Mesothelial cell of epicardium (in vitro differentiated cells): ENCODE data around the gene PLA2G4B. TPM values are rescaled to one million over a fixed set of nuclear protein-coding genes. Genes with fewer than 3 reads are reported as not detected.

Experiments used
- DNase-seq, 2 experiments: peaks; one replicate each; pipeline ENCODE4 v3.0.0; 2021; ENCODE audit warnings: low spot score in 2 of 2; ENCODE audit not compliant: unreplicated experiment in 2 of 2
- H3K27ac Mint-ChIP-seq: 2 replicates; pipeline ENCODE4 v1.8.0; 2021; ENCODE audit warnings: mixed read lengths
- H3K27me3 Mint-ChIP-seq: 2 replicates; pipeline ENCODE4 v1.8.0; 2021; ENCODE audit warnings: low read depth, mixed read lengths
- H3K36me3 Mint-ChIP-seq: 2 replicates; pipeline ENCODE4 v1.8.0; 2021; ENCODE audit warnings: mixed read lengths
- H3K4me1 Mint-ChIP-seq: 2 replicates; pipeline ENCODE4 v1.8.0; 2021; ENCODE audit warnings: mixed read lengths
- H3K4me3 Mint-ChIP-seq: 2 replicates; pipeline ENCODE4 v1.8.0; 2021; ENCODE audit warnings: mild to moderate bottlenecking, moderate library complexity, mixed read lengths
- H3K9me3 Mint-ChIP-seq: 2 replicates; pipeline ENCODE4 v1.8.0; 2021; ENCODE audit warnings: mixed read lengths
- total RNA-seq: library from RNA; stranded (reverse); gene quantifications from 3 replicates; pipeline ENCODE4 v1.2.1, GENCODE V29; 2021
- TF ChIP-seq, protein P1 (sequence below): fragments of 200-600 bp; sonication (generic); IDR thresholded peaks from one replicate; pipeline ENCODE4 v1.5.0; 2021; ENCODE audit warnings: antibody characterized with exemption; ENCODE audit not compliant: unreplicated experiment

The PLA2G4B gene
- total RNA-seq, 1 donor from 2014 or later: 11.2 TPM

GRCh38 chr15:41791547-41791937 is 47.1 kb upstream of the PLA2G4B start:
- DNase-seq: no peak
- no peak overlapping the region for H3K4me3 Mint-ChIP-seq
- TF ChIP-seq, protein P1, sequence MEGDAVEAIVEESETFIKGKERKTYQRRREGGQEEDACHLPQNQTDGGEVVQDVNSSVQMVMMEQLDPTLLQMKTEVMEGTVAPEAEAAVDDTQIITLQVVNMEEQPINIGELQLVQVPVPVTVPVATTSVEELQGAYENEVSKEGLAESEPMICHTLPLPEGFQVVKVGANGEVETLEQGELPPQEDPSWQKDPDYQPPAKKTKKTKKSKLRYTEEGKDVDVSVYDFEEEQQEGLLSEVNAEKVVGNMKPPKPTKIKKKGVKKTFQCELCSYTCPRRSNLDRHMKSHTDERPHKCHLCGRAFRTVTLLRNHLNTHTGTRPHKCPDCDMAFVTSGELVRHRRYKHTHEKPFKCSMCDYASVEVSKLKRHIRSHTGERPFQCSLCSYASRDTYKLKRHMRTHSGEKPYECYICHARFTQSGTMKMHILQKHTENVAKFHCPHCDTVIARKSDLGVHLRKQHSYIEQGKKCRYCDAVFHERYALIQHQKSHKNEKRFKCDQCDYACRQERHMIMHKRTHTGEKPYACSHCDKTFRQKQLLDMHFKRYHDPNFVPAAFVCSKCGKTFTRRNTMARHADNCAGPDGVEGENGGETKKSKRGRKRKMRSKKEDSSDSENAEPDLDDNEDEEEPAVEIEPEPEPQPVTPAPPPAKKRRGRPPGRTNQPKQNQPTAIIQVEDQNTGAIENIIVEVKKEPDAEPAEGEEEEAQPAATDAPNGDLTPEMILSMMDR: no peak
- peaks cover 55% of the 10 kb centered on the region for H3K4me1 Mint-ChIP-seq
- H3K9me3 Mint-ChIP-seq: no peaks in the 10 kb centered on the region
- H3K27me3 Mint-ChIP-seq: no peaks in the 10 kb centered on the region
- no peaks in the 10 kb centered on the region for H3K36me3 Mint-ChIP-seq
- H3K27ac Mint-ChIP-seq: no peak overlapping the region

DNA sequence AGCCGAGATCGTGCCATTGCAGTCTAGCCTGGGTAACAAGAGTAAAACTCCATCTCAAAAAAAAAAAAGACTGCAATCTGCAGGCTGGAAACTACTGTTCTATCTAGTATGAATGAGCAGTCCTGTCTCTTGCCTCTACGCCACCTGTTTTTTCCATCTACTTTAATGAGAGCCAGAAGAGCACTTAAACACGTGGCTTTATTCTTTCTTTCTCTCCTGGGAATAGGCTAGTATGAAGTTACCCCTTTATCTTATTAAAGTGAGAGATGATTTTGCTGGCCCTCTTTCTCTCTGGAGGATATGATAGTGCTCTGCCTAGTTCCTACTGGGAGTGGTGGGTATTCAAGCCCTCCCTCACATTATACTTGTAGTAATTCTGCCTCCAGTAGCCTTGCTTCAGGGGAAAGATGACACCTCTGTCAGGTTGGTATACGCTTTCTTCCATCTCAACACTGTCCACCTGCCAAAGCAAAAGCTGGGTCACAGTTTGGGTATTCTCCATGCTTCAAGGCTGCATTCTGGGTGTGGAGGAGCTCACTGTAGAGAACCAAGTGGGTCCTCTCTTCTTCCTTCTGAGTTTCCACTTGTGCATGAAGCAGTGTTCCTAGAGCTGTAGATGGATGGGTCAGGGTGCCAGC is 46.5 kb upstream of the PLA2G4B start:
- TF ChIP-seq, protein P1: no peak
- Mint-ChIP-seq H3K36me3 (no peaks in the 10 kb centered on the region), H3K9me3 (no peaks in the 10 kb centered on the region), H3K4me3 (no peak overlapping the region), H3K27ac (no peak overlapping the region), H3K4me1 (peaks cover 59% of the 10 kb centered on the region), H3K27me3 (no peaks in the 10 kb centered on the region)
- no peak for DNase-seq

DNA sequence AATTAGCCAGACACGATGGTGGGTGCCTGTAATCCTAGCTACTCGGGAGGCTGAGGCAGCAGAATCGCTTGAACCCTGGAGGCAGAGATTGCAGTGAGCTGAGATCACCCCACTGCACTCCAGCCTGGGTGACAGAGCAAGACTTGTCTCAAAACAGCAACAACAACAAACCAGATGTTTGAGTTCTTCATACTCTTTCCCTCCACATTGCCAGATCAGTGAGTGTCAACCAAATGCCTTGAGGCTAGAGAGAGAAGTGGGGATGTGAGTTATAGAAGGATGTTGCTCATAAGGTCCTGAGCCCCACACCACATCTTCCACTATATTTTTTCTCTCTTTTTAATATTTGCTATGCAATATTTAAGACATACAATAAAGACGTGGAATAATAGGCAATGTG is 44.6 kb upstream of the PLA2G4B start:
- Mint-ChIP-seq H3K4me3 (no peak overlapping the region), H3K27me3 (no peaks in the 10 kb centered on the region), H3K27ac (no peak overlapping the region), H3K36me3 (no peaks in the 10 kb centered on the region), H3K4me1 (peaks cover 56% of the 10 kb centered on the region), H3K9me3 (no peaks in the 10 kb centered on the region)
- TF ChIP-seq, protein P1: no peak
- DNase-seq: no peak

- peaks cover 10% of the 10 kb centered on the region for H3K36me3 Mint-ChIP-seq
- H3K9me3 Mint-ChIP-seq: no peaks in the 10 kb centered on the region
- TF ChIP-seq, protein P1: no peak
- H3K4me3 Mint-ChIP-seq: no peak overlapping the region
- no peaks in the 10 kb centered on the region for H3K27me3 Mint-ChIP-seq
- peaks cover 35% of the 10 kb centered on the region for H3K4me1 Mint-ChIP-seq
- peak overlapping the region; percentile 88 for H3K27ac Mint-ChIP-seq
- DNase-seq: no peak
These were observed 42.4 kb upstream of the PLA2G4B start for GRCh38 chr15:41795996-41796856.

DNA sequence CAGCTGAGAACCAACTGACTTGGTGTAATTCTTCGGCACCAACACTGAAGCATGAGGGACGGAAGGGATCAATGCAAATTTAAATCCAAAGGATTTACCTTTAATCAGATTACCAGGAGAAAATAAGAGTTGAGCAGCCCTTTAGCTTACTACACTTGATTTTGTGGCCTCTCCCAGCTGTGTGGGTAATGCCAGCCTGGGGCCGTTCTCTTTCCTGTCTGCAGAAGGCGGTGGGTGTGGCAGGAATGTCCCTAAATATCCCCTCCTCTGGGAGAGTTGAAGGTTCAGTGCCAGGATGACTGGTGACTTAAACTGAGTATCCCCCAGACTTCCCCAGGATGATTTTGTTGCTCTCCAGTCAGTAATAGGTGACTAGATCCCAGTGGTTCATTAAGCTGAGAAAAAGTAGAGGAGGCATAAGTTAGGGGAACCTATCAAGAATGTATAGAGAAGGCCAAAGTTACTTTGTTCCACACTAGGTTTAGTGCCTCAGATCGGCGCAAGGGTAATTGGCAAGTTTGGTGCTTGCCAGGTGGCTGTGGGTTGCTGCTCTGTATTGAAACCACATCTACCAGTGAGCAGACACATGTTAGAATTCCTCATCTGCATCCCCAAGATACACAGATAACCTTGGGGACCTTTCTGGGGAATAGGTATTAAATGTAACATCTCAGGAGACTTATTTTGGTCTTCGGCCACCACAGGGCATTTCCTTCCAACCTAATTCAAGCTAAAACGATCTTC is 41.3 kb upstream of the PLA2G4B start:
- no peaks in the 10 kb centered on the region for H3K27me3 Mint-ChIP-seq
- peak overlapping the region; percentile 32 for H3K27ac Mint-ChIP-seq
- H3K4me1 Mint-ChIP-seq: peaks cover 33% of the 10 kb centered on the region
- H3K4me3 Mint-ChIP-seq: no peak overlapping the region
- no peaks in the 10 kb centered on the region for H3K9me3 Mint-ChIP-seq
- TF ChIP-seq, protein P1: no peak
- H3K36me3 Mint-ChIP-seq: peaks cover 11% of the 10 kb centered on the region
- no peak for DNase-seq
